Measurements from ENCODE around the gene GJA4.
"Not testable (repeated sequence)": the region's sequence is repeated elsewhere in the genome, so short reads cannot be mapped to it uniquely, and the experiment has no call there.

The GJA4 gene

DNA sequence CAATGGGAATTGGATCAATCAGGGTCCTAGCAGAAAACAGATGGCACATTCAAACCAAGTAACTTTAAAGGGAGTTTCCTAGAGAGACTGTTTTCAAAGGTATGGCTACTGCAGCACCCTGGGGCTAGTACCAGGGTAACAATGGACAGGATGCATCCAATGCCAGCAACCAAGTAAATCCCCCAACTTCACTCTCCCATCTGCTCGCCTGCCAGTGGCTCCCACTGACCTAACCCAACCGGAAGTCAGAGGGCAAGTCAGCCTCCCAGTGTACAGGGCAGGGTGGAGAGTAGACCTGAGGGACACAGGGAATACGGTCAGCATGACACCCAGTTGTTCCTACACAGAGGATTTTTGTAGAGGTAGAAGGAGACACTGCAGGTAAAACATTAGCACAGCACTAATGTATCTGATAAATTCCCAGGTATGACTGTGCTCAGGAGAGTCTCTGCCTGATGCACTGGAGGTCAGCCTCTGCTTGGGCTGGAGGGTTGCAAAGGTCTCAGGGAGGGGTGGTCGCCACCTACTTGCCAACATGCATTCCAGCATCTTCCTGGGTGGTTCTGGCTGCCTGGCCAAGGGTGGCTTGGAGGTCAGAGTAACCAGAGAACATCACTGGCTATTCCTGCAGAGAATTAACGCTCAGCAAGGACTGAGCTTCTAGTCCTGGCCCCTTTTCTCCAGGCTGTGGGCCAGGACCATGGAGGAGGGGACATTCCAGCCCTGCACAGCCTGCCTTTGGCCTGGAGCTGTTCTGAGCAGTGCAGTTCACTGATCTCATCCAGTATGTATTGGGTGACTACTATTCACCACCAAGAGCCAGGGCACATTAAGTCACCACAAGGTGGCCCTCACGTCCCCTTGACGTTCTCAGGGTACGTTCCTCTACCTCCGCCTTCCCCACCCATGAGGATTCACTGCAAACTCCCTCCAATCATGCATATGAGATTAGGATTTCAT is 5.1 kb upstream of the GJA4 start:
- DNase-seq (ENCODE audit: extremely low read depth in 1 of 2, low read depth in 1 of 2), result no peak

DNA sequence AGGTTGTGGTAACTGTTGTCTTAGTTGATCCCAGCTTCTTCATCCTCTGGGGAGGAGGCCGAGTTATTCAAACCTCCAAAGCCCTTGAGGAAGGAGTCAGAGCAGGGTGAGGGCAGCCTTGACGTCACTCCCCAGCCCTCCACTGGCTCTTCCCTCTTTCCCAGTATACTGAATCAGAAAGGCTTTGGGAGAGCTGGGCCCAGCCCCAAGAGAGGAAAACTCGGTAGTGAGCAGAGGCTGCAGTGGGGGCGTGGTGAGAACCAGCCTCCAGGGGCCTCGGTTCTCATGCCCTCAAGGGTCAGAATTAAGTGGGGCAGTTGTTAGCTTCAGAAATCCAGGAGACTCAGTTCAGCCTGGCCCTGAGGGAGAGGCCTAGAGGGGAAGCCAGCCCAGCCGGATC is 1.8 kb upstream of the GJA4 start:
- DNase-seq (ENCODE audit: extremely low read depth in 1 of 2, low read depth in 1 of 2), result no peak

GRCh38 chr1:34792424-34792823 is 375 bp upstream of the GJA4 start:
- DNase-seq (ENCODE audit: extremely low read depth in 1 of 2, low read depth in 1 of 2), result no peak

DNA sequence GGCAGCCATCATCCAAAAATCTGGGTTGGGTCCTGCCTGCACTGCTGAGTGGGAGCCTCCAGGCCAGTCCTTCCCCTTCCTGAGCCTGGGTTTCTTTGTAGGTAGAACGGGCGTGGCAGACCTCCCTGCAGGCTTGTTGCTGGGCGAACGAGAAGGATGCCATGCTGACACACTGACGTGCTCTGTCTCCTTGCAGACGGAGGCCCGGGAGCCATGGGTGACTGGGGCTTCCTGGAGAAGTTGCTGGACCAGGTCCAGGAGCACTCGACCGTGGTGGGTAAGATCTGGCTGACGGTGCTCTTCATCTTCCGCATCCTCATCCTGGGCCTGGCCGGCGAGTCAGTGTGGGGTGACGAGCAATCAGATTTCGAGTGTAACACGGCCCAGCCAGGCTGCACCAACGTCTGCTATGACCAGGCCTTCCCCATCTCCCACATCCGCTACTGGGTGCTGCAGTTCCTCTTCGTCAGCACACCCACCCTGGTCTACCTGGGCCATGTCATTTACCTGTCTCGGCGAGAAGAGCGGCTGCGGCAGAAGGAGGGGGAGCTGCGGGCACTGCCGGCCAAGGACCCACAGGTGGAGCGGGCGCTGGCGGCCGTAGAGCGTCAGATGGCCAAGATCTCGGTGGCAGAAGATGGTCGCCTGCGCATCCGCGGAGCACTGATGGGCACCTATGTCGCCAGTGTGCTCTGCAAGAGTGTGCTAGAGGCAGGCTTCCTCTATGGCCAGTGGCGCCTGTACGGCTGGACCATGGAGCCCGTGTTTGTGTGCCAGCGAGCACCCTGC is 1.4 kb downstream of the GJA4 start:
- no peak for DNase-seq (ENCODE audit: extremely low read depth in 1 of 2, low read depth in 1 of 2)

GRCh38 chr1:34794790-34795180 is 2.0 kb downstream of the GJA4 start:
- DNase-seq (ENCODE audit: extremely low read depth in 1 of 2, low read depth in 1 of 2), result no peak

GRCh38 chr1:34795916-34796315 is 3.1 kb downstream of the GJA4 start:
- DNase-seq (ENCODE audit: extremely low read depth in 1 of 2, low read depth in 1 of 2), result no peak

DNA sequence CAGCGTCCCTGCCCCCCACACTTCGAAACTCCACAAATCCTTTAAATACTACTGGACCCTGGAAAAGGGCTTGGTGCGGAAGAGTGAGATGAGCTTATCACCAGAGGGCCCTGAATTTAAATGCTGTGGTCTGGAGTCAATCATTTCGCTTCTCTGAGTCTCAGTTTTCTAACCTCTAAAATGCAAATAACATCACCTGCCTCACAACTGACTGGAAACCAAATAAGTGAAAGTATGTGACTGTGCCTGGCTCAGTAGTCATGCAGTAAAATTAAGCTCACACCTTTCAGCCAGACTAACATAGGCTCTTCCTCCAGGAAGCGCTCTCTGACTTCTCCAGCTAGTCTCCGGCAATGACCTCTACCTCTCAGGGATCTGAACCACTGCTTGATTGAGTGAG is 4.2 kb downstream of the GJA4 start:
- DNase-seq (ENCODE audit: extremely low read depth in 1 of 2, low read depth in 1 of 2), result no peak

- DNase-seq (ENCODE audit: extremely low read depth in 1 of 2, low read depth in 1 of 2), result no peak
These were observed 7.4 kb downstream of the GJA4 start for GRCh38 chr1:34800214-34800613.

DNA sequence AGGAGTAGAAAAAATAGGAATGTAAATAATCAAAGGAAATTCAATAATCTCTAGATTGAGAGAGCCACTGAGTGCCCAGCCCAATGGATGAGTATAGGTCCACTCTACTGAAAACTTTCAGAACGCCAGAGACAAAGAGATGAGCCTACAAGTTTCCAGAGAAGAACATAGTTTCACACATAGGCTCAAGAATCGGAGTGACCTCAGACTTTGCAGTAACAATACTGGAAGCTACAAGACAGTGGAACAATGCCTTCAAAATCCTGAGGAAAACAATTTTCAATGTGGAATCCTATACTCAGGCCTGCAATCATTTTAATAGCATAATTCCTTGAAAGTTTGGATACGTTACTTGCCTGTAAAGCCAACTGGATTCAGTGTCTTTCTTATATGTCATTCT is 11.0 kb downstream of the GJA4 start:
- no peak for DNase-seq (ENCODE audit: extremely low read depth in 1 of 2, low read depth in 1 of 2)

- DNase-seq (ENCODE audit: extremely low read depth in 1 of 2, low read depth in 1 of 2), result no peak
These were observed 13.6 kb downstream of the GJA4 start for GRCh38 chr1:34806396-34806795.

DNA sequence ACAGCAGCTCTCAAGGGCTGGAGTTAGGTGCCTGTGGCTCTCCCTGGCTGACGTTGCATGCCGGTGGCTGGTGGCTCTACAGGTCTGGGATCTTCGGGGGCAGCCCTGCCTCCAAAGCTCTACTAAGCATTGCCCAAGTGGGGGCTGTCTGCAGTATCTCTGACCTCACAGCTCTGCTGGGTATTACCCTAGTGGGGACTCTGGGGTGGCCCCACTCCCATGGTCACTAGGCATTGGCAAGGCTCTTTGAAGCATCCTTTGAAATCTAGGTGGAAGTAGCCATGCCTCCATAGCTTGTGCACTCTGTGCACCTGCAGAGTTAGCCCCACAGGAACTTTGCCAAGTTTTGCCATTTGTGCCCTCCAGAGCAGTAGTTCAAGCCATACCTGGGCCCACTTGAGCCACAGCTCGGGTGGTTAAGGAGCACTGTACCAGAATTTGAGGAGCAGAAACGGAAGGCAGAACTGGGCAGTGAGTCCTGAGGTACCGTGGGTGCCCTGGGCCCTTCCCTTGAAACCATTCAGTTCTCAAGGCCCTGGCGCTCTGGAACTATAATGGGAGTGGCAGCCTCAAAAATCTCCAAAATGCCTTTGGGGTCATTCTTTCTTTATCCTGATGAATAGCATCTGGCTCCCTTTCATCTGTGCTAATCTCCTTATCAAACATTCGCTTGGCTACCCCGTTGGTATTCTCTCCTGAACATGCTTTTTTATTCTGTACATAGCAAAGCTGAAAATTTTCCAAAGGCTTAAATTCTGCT is 15.4 kb downstream of the GJA4 start:
- no peak for DNase-seq (ENCODE audit: extremely low read depth in 1 of 2, low read depth in 1 of 2)

GRCh38 chr1:34810781-34811180 is 18.0 kb downstream of the GJA4 start:
- not testable (repeated sequence) for DNase-seq (ENCODE audit: extremely low read depth in 1 of 2, low read depth in 1 of 2)

- DNase-seq (ENCODE audit: extremely low read depth in 1 of 2, low read depth in 1 of 2), result no peak
These were observed 23.5 kb downstream of the GJA4 start for GRCh38 chr1:34816332-34816731.

DNA sequence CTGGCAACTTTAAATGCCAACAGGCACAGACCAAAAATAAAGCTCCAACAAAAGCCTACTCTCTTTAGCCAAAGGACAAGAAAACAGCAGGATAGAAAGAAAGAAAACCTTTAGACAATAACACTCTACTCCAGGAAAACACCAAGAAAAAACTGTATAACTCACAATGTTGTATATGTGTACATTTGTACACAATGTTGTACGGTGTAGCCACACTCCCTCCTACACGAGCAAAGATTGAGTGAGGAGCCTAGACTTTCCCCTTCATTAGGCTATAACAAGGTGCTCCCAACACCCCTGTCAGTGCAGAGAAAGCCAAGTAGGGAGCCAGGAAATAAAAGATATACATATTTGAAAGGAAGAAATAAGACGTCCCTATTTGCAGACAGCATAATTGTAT is 24.0 kb downstream of the GJA4 start:
- no peak for DNase-seq (ENCODE audit: extremely low read depth in 1 of 2, low read depth in 1 of 2)

DNA sequence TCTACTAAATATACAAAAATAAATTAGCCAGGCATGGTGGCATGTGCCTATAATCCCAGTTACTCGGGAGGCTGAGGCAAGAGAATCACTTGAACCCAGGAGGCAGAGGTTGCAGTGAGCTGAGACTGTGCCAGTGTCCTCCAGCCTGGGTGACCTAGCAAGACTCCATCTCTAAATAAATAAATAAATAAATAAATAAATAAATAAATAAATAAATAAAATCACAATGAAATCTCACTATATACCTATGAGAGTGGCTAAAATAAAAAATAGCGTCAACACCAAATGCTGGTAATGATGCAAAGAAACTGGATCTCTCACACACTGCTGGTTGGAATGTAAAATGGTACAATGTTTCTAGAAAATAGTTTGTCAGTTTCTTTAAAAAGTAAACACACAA is 26.1 kb downstream of the GJA4 start:
- DNase-seq (ENCODE audit: extremely low read depth in 1 of 2, low read depth in 1 of 2), result not testable (repeated sequence)

DNA sequence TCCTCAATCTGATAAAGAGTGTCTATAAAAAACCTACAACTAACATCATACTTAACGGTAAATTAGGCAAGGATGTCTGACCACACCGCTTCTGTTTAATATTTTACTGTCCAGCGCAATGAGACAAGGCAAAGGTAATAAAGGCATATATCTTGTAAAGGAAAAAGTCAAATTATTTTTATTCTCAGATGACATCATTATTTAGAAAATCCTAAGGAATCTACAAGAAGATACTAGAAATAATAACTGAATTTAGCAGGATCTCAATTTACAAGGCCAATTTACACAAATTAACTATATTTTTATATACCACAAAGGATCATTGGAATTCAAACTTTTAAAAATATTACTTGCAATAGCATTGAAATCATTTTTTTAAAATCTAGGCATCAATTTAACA is 29.4 kb downstream of the GJA4 start:
- no peak for DNase-seq (ENCODE audit: extremely low read depth in 1 of 2, low read depth in 1 of 2)

GRCh38 chr1:34824817-34825454 is 32.1 kb downstream of the GJA4 start:
- DNase-seq (ENCODE audit: extremely low read depth in 1 of 2, low read depth in 1 of 2), result no peak

DNA sequence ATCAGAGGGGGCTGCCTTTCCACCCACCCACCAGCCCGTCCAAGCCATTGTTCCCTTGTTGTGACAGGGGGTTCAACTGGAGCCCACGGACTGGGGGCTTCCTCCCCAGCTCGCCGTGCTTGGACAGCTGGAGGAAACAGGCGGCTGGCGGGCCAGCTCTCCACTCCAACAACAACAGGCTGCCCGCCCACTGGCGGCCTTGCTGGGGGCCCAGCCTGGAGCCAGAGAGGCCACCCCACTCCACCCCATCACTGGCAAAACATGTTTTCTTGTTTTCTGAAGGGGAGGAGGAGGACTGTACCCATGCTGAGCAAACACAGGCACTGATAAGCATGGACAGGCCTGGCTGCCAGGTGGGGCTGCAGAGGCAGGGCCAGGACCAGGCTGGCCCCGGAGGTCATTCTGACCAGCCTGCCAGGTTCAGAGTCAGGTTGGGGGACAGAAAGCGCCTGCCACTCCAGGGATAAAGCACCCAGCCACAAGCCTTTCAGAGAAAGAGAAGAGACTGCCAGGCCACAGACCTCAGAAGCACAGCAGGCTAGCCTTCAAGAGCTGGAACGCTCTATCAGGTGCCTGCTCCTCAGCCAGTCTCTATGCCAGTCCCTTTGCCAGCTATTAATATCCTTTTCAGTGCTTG is 32.8 kb downstream of the GJA4 start:
- no peak for DNase-seq (ENCODE audit: extremely low read depth in 1 of 2, low read depth in 1 of 2)

- DNase-seq (ENCODE audit: extremely low read depth in 1 of 2, low read depth in 1 of 2), result no peak
These were observed 34.6 kb downstream of the GJA4 start for GRCh38 chr1:34827341-34827941.

- DNase-seq (ENCODE audit: extremely low read depth in 1 of 2, low read depth in 1 of 2), result no peak
These were observed 35.8 kb downstream of the GJA4 start for GRCh38 chr1:34828611-34829010.

All from activated CD8-positive, alpha-beta memory T cell treated with anti-CD3 and anti-CD28 coated beads for 1 hour (primary cell).